HG03558 (cell line): ENCODE results near the gene UBE2O.

Experiments used
- ATAC-seq: cut with Tn5 transposase; IDR thresholded peaks from one replicate; pipeline ENCODE4 v1.9.1; 2021; ENCODE audit warnings: moderate number of reproducible peaks; ENCODE audit not compliant: unreplicated experiment; ENCODE audit errors: extremely low read depth

Gene UBE2O

GRCh38 chr17:76444518-76445311 is 8.2 kb downstream of the UBE2O start:
- ATAC-seq, result no peak

GRCh38 chr17:76442341-76443338 is 10.3 kb downstream of the UBE2O start:
- ATAC-seq, result no peak

DNA sequence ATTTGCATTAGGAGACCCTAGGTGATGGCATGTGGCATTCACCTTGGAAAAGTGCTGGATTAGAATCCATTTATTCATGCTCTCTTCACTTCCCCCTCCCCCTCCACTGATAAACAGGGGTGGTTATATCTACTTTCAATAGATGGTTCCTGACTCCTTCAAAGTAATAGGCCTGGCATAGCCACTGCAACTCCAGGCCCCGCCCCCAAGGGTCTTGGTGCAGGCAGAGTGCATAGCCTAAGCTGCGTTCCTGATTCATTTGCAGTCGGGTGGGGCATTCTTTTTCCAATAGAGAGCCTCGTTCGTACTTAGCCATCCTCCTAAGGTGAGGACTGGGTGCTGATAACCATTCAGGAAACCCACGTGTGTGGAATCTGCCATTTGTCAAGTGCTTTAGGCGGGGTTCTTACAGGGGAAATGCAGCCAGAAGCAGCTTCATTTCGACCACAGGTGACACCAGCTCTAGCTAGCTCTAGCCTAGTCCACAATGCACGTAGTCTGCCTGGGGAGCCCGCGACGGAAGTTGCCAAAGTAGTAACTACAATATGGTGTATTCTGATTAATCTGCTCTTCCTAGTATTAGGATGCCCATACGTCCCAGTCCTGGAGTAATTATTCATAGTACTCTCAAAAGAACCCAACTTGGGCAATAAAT is 11.1 kb downstream of the UBE2O start:
- no peak for ATAC-seq

- no peak for ATAC-seq
Observed at GRCh38 chr17:76440751-76441362, 12.1 kb downstream of the UBE2O start.

GRCh38 chr17:76439314-76439928 is 13.5 kb downstream of the UBE2O start:
- ATAC-seq, result no peak

GRCh38 chr17:76438906-76439305 is 14.0 kb downstream of the UBE2O start:
- ATAC-seq, result no peak

DNA sequence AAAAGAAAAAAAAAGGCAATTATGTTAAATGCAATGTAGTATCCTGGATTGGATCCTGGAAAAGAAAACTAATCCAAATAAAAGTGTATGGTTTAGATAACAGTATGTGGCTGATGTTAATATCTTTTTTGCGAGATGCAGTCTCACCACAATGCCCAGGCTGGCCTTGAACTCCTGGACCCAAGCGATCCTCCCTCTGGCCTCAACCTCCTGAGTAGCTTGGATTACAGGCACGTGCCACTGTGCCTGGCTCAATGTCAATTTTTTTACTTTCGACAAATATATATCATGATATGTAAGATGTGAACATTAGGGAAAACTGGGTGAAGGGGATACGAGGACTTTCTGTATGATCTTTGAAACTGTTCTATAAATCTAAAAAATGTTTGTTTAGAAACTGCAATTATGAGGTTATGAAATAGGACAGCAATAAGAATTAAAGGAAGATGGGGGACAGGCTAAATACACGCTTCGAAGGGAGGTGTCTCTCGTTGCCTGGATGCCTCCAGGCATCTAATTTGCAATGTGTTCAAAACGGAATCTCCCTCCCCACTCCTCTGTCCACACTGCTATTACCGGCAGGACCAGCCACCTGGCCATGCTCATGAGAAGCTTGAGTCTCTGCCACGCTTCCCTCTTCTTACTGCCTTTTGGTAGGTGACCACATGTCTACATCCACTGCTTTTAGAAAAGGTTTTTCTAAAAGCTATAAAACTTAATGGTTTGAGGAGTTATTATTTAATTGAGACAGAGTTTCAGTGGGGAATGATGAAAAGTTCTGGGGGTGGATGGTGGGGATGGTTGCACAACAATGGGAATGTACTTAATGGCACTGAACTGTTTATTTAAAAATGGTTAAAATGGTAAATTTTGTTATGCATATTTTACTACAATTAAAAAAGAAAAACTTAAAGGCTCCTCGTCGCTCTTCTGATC is 15.2 kb downstream of the UBE2O start:
- ATAC-seq, result no peak

DNA sequence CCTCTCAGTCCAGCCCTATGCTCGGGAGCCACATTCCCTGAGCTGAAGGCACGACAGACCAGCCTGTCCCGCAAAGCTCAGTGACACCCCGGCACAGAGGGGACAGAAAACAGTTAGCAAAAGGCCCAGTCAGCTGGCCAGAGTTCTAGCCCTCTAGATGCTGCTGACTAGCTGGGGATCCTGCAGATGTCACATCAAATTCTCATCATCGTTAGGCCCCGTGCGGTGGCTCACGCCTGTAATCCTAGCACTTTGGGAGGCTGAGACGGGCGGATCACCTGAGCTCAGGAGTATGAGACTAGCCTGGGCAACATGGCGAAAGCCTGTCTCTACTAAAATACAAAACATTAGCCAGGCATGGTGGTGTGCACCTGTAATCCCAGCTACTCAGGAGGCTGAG is 17.2 kb downstream of the UBE2O start:
- no peak for ATAC-seq

GRCh38 chr17:76434870-76435269 is 18.1 kb downstream of the UBE2O start:
- no peak for ATAC-seq

DNA sequence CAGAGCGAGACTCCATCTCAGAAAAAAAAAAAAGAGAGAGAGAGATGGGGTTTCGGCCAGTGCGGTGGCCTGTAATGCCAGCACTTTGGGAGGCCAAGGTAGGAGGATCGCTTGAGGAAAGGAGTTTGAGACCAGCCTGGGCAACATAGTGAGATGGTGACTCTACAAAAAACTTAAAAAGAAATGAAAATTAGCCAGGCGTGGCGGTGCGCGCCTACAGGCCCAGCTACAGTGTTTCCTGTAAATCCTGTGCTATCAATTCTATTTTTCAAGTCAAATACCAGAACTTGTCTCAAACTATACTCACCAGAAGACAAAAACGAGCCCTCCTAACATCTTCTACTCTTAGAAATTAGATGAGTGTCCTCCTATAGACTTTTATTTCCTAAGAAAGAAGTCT is 19.3 kb downstream of the UBE2O start:
- ATAC-seq, result no peak

DNA sequence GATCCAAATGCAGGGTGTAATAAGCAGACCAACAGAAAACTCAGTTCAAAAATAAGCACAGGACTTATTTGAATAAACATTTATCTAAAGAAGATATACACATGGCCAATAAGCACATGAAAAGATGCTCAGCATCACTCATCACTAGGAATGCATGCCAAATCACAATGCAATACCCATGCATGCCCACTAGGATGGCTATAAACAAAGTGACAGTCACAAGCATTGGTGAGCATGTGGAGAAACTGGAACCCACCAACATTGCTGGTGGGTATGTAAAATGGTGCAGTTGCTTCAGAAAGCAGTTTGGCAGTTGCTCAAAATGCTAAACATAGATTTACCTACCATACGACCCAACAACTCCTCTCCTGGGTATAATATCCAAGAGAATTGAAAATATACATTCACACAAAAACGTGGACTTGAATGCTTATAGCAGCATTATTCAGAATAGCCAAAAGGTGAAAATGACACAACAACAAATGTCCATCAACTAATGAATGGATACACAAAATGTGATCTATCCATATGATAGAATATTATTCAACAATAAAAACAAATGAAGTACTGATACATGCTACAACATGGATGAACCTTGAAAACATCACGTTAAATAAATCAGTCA is 20.1 kb downstream of the UBE2O start:
- no peak for ATAC-seq

DNA sequence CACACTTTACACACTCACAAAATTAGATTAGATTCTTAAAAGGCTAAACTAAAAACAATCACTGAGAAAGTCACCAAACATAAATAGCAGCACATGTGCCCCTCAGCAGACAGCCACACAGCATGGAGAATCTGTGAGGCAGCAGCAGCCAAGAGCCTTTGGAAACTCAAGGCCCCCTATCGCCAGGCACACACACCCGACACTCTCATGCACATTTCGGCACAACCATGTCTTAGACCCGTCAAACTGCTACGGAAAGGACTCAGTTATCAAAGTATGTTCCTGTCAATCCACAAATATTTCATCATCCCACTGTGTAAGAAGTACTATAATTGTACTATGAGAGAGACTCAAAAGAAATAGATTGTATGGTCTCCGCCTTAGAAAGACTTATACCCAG is 20.9 kb downstream of the UBE2O start:
- no peak for ATAC-seq

- ATAC-seq, result no peak
Observed at GRCh38 chr17:76431509-76431908, 21.4 kb downstream of the UBE2O start.

- no peak for ATAC-seq
Observed at GRCh38 chr17:76428511-76428910, 24.4 kb downstream of the UBE2O start.

GRCh38 chr17:76427501-76428231 is 25.3 kb downstream of the UBE2O start:
- ATAC-seq, result no peak

DNA sequence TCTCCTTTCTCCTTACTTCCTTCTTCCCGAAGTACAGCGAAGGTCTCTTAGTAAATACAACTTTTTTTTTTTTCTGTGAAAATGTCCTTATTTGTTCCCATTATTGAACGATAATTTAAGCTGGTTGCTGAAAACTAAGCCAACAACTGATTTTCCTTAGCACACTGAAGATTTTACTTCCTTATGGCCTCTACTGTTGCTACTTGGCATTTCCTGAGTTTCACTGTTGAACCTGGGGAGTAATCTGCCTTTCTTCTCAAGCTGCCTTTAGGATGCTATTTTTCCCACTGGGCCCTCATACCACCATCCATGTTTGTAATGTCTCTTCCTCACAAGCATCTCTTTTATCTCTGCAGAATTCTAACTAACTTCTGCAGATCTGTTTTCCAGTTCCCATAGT is 26.1 kb downstream of the UBE2O start:
- ATAC-seq, result no peak

DNA sequence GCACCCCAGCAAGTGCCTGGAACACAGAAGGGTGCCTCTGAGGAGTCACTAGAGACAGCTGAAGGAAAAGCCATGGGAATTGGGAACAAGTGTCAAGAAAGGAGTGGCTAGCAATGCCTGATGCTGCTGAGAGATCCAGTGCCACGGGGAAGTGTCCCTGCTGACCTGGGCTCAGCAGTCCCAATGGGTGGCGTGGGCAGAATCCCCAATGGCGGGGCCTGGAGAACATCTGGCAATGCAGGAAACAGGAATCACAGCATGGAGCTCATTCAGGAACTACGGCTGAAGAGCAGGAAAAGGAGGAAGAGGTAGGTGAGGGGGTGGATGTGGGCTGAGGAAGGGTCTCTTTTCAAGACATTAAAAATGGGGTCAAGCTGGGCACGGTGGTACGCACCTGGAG is 30.1 kb downstream of the UBE2O start:
- no peak for ATAC-seq

DNA sequence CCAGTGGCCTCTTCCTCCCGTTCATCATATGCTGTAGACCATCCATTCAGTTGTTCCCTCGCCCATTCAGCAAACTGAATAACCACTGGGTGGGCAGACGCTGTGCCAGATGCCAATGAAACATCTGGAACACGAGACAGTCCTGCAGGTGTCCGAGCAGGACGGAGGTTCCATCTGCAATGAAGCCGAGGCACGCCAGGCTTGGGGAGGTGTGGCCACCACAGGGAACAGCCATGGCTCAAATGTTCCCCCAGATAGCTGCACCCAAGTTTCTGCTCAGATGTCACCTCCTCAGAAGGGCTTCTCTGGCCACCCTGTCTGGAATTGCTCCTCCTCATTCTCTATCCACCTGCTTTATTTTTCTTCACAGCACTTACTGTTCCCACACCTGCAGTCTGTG is 30.5 kb downstream of the UBE2O start:
- no peak for ATAC-seq
